Mucosa of descending colon (tissue), 3 donors: ENCODE results near the gene CNTNAP2. TPM values are rescaled to one million over a fixed set of nuclear protein-coding genes. Genes with fewer than 3 reads are reported as not detected.
"Not testable (repeated sequence)": the region's sequence is repeated elsewhere in the genome, so short reads cannot be mapped to it uniquely, and the experiment has no call there.

ENCODE experiments used
- ATAC-seq: fragments of 200-7000 bp; cut with Tn5 transposase; one replicate; pipeline ENCODE4 v1.9.1; 2020; ENCODE audit warnings: mild to moderate bottlenecking, moderate library complexity
- DNase-seq, 3 donors: peaks; one replicate each; pipeline ENCODE4 v3.0.0-alpha.2; 2020
- H3K36me3 ChIP-seq: fragments of 200-600 bp; one replicate; pipeline ENCODE4 v1.8.0; 2021; ENCODE audit warnings: low read depth, mild to moderate bottlenecking
- H3K4me1 ChIP-seq: fragments of 200-600 bp; one replicate; pipeline ENCODE4 v1.8.0; 2021; ENCODE audit warnings: low read depth, mild to moderate bottlenecking
- H3K4me3 ChIP-seq: fragments of 200-600 bp; one replicate; pipeline ENCODE4 v1.8.0; 2021; ENCODE audit warnings: mild to moderate bottlenecking
- H3K9me3 ChIP-seq: fragments of 200-600 bp; one replicate; pipeline ENCODE4 v1.8.0; 2021; ENCODE audit warnings: mild to moderate bottlenecking
- intact Hi-C, 2 donors: fragments of 100-400 bp; cut with DNase I in 1 of 2; cut with micrococcal nuclease in 1 of 2; formaldehyde crosslinking; loops; one replicate each; pipeline versions ENCODE4 v1.11.0 to v1.11.1; 2022; cut with DNase I, micrococcal nuclease
- total RNA-seq, 3 donors: library from RNA; stranded (reverse); fragmentation: NEBNext Ultra II Directional in 2 of 3; extraction: Animal tissue kit (Norgen Biotek cat#: 25700) in 2 of 3; gene quantifications; one replicate each; pipeline versions ENCODE4 v1.2.1 to v1.2.4, GENCODE V29; 2021 to 2023
- TF ChIP-seq, protein P1 (sequence below): fragments of 200-600 bp; IDR thresholded peaks from one replicate; pipeline ENCODE4 v1.8.0; 2022; ENCODE audit warnings: antibody characterized with exemption, mild to moderate bottlenecking
- donor health status: DM: no; HTN: no; CAD: no; lungs with moderate emphysema.
- donor health status: DM: no; HTN: no; CAD: no.
- donor health status: DM: no; HTN: yes; CAD: no.

The CNTNAP2 gene
- total RNA-seq, 3 donors from 2014 or later: 3.1 to 5.9 (median 4.2) TPM

DNA sequence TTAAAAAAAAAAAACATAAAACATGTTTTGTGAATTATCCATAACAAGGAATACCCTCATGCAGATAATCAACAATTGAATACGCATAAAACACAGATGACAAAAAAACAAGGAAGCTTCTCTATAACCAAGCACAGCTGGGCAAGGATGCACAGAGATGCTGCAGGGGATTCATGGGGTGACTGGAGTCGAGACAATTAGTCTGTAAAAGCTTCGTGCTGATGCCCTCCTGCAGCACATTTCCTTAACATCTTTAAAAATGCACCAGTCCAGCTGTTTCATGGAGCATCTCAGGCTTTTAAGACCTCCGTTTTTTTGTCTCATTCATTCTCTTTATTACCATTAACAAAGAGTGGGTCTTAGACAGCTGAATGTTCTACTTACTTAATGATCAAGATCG is 1680.0 kb downstream of the CNTNAP2 start:
- H3K9me3 ChIP-seq: no peaks in the 10 kb centered on the region
- TF ChIP-seq, protein P1, sequence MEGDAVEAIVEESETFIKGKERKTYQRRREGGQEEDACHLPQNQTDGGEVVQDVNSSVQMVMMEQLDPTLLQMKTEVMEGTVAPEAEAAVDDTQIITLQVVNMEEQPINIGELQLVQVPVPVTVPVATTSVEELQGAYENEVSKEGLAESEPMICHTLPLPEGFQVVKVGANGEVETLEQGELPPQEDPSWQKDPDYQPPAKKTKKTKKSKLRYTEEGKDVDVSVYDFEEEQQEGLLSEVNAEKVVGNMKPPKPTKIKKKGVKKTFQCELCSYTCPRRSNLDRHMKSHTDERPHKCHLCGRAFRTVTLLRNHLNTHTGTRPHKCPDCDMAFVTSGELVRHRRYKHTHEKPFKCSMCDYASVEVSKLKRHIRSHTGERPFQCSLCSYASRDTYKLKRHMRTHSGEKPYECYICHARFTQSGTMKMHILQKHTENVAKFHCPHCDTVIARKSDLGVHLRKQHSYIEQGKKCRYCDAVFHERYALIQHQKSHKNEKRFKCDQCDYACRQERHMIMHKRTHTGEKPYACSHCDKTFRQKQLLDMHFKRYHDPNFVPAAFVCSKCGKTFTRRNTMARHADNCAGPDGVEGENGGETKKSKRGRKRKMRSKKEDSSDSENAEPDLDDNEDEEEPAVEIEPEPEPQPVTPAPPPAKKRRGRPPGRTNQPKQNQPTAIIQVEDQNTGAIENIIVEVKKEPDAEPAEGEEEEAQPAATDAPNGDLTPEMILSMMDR: no peak
- ATAC-seq (no peak), DNase-seq (no peak)
- no peak overlapping the region for H3K4me3 ChIP-seq
- no peaks in the 10 kb centered on the region for H3K36me3 ChIP-seq
- H3K4me1 ChIP-seq: no peaks in the 10 kb centered on the region
- intact Hi-C loops: no loop called here

DNA sequence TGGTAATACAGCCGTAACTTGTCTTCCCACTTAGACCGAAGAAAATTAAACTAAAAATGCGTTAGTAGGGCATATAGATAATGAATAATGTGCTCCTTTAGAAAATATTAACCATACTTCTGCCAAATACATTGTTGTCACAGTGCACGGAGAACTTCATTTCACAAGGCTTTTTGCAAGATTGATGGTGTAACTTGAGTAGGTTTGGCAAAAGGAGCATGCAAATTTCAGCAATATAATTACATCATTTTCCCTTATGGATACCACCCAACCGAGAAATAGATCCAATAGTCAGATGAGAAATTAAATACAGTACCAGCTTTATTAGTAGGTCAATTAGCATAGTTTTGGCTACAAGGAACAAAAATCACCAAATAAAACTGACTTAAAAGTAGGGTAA is 1681.4 kb downstream of the CNTNAP2 start:
- H3K4me1 ChIP-seq: no peaks in the 10 kb centered on the region
- ATAC-seq: no peak
- no peaks in the 10 kb centered on the region for H3K9me3 ChIP-seq
- H3K4me3 ChIP-seq: no peak overlapping the region
- intact Hi-C loops: no loop called here
- H3K36me3 ChIP-seq: no peaks in the 10 kb centered on the region
- DNase-seq: no peak
- TF ChIP-seq, protein P1: no peak

DNA sequence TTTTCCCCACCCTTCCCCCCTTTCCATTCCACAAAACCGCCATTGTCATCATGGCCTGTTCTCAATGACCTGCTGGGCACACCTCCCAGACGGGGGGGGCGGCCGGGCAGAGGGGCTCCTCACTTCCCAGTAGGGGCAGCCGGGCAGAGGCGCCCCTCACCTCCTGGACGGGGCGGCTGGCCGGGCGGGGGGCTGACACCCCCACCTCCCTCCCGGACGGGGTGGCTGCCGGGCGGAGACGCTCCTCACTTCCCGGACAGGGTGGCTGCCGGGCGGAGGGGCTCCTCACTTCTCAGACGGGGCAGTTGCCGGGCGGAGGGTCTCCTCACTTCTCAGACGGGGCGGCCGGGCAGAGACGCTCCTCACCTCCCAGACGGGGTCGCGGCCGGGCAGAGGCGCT is 1685.2 kb downstream of the CNTNAP2 start:
- not testable (repeated sequence) for DNase-seq

DNA sequence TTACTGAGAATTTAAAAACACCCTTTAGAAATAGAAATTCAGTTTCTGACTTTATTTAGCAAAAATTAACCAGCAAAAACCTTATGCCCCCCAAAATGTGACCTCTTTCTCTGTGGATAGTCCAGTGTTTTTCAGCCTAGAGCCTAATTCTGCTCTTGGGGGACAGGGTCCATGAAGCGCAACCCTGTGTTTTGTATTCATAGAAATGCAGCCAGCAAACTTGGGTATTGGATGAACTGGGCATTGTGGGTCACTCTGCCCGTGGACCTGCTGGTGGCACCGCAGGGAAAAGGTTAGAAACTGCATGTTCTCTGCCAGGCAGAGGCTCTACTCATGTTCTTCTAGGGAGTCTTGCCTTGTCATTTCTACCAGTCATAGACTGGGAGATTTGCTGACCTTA is 1686.5 kb downstream of the CNTNAP2 start:
- no peaks in the 10 kb centered on the region for H3K9me3 ChIP-seq
- H3K4me1 ChIP-seq: no peaks in the 10 kb centered on the region
- H3K36me3 ChIP-seq: no peaks in the 10 kb centered on the region
- intact Hi-C loops: no loop called here
- no peak for DNase-seq
- H3K4me3 ChIP-seq: no peak overlapping the region
- TF ChIP-seq, protein P1: no peak
- ATAC-seq: no peak

More for the DNA sequence above, 1685.2 kb downstream of the CNTNAP2 start:
- intact Hi-C loops, ATAC-seq, H3K9me3 ChIP-seq, H3K4me3 ChIP-seq, H3K4me1 ChIP-seq, H3K36me3 ChIP-seq: not testable (repeated sequence)

DNA sequence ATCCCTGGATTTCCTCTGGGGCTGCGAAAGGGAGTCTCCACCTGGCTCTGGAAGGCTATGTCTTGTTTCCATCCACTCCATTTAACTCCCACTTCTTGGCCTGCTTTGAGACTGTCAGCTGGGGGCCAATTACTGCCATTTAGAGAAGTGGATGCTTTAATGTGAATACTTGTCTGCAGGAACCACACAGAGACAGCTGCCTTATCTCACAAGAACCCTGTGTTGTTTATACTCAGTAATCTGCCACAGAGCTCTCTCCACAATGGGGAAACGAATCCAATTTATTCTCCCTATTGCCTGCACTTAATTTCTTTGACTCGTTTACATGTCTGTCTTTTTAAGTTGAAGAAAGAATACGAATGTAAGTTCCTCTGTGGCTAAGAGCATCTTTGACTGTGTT is 1687.0 kb downstream of the CNTNAP2 start:
- Histone ChIP-seq H3K36me3 (no peaks in the 10 kb centered on the region), H3K4me3 (no peak overlapping the region), H3K9me3 (no peaks in the 10 kb centered on the region), H3K4me1 (no peaks in the 10 kb centered on the region)
- no peak for DNase-seq
- intact Hi-C loops: no loop called here
- ATAC-seq: no peak
- TF ChIP-seq, protein P1: no peak

DNA sequence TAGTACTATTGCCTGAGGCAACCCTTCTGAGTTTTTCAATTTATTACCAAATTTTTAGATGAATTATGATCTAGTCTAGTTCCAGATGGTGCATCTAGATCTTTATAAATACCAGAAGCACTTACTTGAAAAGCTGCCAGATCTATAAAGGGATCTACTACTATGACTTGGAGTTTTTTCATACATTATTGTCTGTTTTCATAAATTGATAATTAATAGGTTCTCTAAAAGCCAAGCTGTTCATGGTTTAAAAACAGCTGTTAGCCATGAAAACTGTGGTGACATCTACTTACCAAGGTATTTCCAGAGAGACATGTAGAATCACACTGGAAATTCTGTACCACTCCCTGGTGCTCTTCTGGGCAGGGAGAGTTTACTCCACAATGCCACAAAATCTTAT is 1687.4 kb downstream of the CNTNAP2 start:
- intact Hi-C loops: no loop called here
- ATAC-seq (no peak), DNase-seq (no peak)
- Histone ChIP-seq H3K36me3 (no peaks in the 10 kb centered on the region), H3K9me3 (no peaks in the 10 kb centered on the region), H3K4me1 (no peaks in the 10 kb centered on the region), H3K4me3 (no peak overlapping the region)
- TF ChIP-seq, protein P1: no peak
